ENCODE results near the gene SUSD2.
"Not testable (repeated sequence)": the region's sequence is repeated elsewhere in the genome, so short reads cannot be mapped to it uniquely, and the experiment has no call there.

SUSD2 gene, protein sequence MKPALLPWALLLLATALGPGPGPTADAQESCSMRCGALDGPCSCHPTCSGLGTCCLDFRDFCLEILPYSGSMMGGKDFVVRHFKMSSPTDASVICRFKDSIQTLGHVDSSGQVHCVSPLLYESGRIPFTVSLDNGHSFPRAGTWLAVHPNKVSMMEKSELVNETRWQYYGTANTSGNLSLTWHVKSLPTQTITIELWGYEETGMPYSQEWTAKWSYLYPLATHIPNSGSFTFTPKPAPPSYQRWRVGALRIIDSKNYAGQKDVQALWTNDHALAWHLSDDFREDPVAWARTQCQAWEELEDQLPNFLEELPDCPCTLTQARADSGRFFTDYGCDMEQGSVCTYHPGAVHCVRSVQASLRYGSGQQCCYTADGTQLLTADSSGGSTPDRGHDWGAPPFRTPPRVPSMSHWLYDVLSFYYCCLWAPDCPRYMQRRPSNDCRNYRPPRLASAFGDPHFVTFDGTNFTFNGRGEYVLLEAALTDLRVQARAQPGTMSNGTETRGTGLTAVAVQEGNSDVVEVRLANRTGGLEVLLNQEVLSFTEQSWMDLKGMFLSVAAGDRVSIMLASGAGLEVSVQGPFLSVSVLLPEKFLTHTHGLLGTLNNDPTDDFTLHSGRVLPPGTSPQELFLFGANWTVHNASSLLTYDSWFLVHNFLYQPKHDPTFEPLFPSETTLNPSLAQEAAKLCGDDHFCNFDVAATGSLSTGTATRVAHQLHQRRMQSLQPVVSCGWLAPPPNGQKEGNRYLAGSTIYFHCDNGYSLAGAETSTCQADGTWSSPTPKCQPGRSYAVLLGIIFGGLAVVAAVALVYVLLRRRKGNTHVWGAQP

DNA sequence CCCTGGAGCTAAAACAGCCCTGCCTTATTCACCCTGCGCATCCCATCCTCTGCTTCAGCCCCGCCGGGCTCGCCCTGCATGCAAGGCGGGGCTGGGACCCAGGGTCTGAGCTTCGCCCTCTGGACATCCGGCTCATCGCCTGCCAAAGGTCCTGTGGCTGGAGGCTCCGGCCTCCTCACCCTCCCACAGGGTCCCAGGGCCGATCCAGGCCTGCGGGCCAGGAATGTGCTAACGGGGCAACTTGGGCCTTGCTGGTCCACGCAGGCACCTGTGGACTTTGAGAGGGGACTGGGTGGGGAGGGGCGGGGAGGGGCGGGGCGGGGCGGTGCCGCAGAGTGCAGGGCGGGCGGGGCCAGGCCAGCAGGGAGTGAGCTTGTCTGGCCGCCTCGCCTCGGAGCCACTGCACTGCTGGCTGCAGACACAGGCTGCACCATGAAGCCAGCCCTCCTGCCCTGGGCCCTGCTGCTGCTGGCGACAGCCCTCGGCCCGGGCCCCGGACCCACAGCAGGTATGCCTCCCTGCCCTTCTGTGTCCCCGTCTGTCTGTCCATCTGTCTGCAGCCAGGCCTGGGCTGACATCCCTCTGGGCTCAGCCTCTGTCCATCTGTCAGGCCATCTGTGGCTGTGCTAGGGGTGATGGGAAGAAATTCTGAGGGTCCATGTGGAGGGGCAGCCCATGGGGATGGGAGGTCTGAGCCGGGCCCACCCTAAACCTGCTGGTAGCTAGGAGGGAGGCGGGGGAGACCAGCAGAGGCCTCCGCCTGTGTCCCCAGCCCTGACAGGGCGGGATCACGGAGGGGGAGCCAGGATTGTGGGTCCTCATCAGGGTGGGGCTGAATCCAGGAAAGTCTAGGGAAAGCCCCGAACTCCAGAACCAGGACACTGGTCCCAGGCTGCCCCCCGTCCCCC, at the start of gene SUSD2:
Gene SUSD2, plus strand, starts transcription at position 400 of the 908 bp plus-strand sequence. Its CDS starts 33 bp downstream, at position 433.
- Mint-ChIP-seq H3K4me1 (peaks cover 9 to 17% of the 10 kb centered on the region in 2 donors), H3K9me3 (no peaks in the 10 kb centered on the region), H3K36me3 (peaks cover 3 to 4% of the 10 kb centered on the region in 2 donors), H3K27ac (no peak within 1 kb of the TSS), H3K4me3 (no peak within 1 kb of the TSS), H3K27me3 (no peaks in the 10 kb centered on the region)
- ATAC-seq (replicated peaks): no peak
- no peak for DNase-seq

DNA sequence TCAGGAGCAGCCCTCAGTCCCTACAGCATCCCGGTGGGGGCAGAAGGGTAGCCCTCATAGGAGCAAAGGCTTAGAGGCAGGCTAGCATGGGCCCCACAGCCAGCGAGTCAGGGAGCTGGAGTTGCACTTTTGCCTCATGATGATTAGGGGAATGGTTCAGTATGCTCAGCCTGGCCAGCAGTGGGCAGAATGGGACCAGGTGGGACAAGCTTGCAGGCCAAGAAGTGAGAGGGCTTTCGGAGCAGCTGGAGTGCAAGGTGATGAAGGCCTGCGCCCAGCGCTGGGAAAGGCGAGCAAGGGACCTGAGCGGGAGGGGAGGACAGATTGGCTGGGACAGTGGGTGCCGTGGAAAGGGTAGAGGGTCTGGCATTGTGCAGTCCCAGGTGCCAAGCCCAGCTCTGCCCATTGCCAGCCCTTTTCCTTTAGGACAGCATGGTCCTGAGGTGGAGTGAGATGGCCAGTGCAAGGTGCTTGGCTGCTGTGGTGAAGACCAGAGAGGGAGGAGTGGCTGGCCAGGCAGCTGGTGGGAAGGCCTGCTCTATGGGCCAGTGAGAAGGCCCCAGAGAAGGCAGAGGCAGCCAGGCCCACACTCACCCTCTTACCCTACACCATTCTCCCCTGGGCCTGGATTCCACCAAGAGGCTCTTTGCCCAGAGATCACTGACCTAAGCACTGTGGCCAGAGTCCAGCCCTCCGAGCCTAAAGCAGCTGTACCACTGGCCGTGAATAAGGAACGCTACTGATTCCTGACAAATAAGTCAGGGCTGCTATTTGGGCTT, 47.9 kb upstream of the SUSD2 start:
- Mint-ChIP-seq H3K27ac (peak overlapping the region; percentile 49), H3K4me3 (no peak overlapping the region), H3K9me3 (no peaks in the 10 kb centered on the region), H3K4me1 (peaks cover 28 to 49% of the 10 kb centered on the region in 2 donors), H3K27me3 (no peaks in the 10 kb centered on the region), H3K36me3 (peaks cover 30 to 46% of the 10 kb centered on the region in 2 donors)
- ATAC-seq (replicated peaks) (peak; percentile 13 to 17), DNase-seq (no peak)

DNA sequence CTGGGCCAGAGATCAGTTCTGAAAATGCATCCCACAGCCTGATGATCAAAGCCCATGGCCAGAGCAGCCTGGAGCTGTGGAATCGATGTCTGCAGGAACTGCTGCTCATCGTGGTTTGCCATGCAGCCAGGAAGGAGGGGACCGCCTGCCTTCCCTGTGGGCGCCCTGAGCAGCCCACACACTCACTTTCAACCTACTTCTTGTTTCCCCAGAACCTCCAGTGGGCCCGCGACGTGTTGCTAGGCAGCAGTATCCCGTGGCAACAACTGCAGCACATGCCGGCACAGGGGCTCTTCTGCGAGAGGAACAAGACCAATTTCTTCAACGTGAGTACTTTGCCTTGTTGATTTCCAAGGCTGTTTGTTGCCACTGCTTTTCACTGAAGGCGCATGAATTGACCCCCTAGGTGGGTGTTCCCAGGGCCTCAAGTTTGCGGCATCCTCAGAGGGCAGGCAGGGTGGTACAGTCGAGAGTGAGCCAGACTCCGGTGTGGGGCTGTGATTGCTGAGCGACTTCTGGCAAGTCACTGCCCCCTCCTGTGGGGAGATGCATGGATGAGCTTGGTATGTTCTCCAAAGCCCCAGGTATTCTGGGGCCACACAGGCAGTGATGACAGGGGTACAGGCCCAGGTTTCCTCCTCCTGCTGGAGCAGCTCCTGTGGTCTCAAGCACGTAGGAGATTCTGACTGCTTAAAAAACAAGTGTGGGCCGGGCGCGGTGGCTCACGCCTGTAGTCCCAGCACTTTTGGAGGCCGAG, 47.0 kb upstream of the SUSD2 start:
- H3K4me3 Mint-ChIP-seq: no peak overlapping the region
- peak; percentile 92 to 96 for ATAC-seq (replicated peaks)
- no peak overlapping the region for H3K27ac Mint-ChIP-seq
- H3K27me3 Mint-ChIP-seq: no peaks in the 10 kb centered on the region
- H3K4me1 Mint-ChIP-seq: peaks cover 21 to 43% of the 10 kb centered on the region in 2 donors
- no peaks in the 10 kb centered on the region for H3K9me3 Mint-ChIP-seq
- H3K36me3 Mint-ChIP-seq: peaks cover 29 to 41% of the 10 kb centered on the region in 2 donors
- DNase-seq: peak; percentile 71

DNA sequence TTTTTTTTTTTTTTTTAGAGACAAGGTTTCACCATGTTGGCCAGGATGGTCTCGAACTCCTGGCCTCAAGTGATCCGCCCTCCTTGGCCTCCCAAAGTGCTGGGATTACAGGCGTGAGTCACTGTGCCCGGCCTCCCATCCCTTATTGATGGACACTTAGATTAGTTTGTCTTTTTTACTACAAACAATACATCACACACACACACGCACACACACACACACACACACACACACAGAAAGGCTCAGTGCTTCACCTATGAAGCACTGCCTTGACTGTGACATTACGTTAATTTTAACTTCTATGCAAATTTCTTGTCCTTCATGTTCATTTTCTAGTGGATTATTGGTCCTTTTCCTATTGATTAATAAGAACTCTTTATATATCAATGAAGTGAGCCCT, 44.8 kb upstream of the SUSD2 start:
- Mint-ChIP-seq H3K36me3 (peaks cover 35 to 53% of the 10 kb centered on the region in 2 donors), H3K4me1 (peaks cover 35 to 57% of the 10 kb centered on the region in 2 donors)
- not testable (repeated sequence) for H3K4me3 Mint-ChIP-seq

DNA sequence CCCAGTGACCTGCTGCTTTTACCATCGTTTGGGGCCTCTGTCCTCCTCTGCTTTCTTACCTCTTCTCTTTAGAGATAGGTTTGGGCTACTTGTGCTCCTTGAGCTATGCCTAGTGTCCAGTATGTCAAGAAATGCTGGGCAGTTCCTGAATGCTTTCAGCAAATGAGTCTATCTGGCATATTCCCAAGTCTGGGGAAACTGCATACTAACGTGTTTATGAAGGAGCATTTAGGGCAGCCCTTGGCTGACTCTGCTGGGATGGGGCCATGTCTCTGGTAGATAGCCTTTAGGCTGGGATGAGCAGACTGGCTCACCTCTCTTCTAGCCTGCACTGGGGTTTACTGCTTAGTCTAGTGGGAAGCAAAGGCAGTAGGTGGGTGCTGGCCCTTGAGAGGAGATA, 43.7 kb upstream of the SUSD2 start:
- H3K36me3 Mint-ChIP-seq: peaks cover 42 to 61% of the 10 kb centered on the region in 2 donors
- peaks cover 41 to 62% of the 10 kb centered on the region in 2 donors for H3K4me1 Mint-ChIP-seq
- no peak overlapping the region for H3K4me3 Mint-ChIP-seq
- no peaks in the 10 kb centered on the region for H3K9me3 Mint-ChIP-seq
- no peaks in the 10 kb centered on the region for H3K27me3 Mint-ChIP-seq
- no peak overlapping the region for H3K27ac Mint-ChIP-seq
- ATAC-seq (replicated peaks): no peak
- DNase-seq: no peak

More for the DNA sequence above, 44.8 kb upstream of the SUSD2 start:
- H3K27me3 Mint-ChIP-seq; ATAC-seq (replicated peaks); H3K27ac Mint-ChIP-seq; DNase-seq; H3K9me3 Mint-ChIP-seq: not testable (repeated sequence)

DNA sequence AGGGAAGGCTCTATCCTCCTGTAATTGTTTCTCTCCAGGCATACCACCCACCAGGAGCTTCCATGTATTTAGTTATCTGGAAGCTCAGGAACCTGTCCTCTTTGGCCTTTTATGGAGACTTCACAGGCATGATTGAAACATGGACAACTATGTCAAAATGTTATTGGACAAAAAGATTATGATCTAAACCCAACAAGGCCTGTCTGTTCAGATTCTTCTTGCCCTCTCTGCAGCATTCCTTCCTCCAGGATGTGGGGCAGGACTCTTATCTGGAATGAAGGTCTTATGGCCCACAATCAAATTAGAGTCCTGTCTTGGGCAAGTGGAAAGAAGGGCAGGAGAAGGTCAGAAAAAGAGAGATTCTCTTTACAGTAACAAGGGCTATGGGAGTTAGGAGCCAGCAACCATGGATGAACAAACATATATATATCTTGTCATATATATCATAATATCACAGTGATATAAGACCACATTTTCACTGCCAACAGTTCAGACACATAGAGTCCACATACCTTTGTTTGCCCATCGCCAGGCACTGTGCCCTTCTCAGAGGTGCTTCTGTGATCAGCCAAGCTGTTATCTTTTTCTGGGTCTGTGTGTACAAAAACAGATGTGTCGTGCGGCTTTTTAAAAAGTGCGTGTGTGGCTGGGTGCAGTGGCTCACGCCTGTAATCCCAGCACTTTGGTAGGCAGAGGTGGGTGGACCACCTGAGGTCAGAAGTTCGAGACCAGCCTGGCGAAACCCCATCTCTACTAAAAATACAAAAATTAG, 42.5 kb upstream of the SUSD2 start:
- Mint-ChIP-seq H3K36me3 (peaks cover 43 to 61% of the 10 kb centered on the region in 2 donors), H3K27ac (no peak overlapping the region), H3K9me3 (no peaks in the 10 kb centered on the region), H3K27me3 (no peaks in the 10 kb centered on the region), H3K4me3 (no peak overlapping the region), H3K4me1 (peaks cover 33 to 58% of the 10 kb centered on the region in 2 donors)
- ATAC-seq (replicated peaks): no peak
- no peak for DNase-seq

DNA sequence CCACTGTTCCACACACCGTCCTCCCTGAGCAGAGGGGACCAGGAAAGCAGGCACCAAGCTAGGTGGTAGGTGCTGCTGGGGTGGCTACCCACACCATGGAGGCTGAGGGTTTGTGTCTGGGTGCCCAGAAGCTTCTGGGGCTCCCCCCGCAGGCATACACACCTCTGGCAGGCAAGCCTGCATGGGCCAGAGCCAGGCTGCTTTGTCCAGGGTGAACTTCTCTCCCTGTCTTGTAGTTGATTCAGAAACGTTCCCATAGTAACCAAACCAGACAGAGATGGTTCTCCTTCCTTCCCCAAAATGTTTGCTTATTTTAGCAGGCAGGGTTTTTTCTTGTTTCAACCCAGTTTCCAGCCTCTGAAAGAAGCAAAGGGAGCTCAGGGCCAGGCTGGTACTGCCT, 40.9 kb upstream of the SUSD2 start:
- no peak for DNase-seq
- H3K27ac Mint-ChIP-seq: peak overlapping the region; percentile 68
- no peaks in the 10 kb centered on the region for H3K27me3 Mint-ChIP-seq
- peaks cover 38 to 63% of the 10 kb centered on the region in 2 donors for H3K4me1 Mint-ChIP-seq
- peaks cover 43 to 58% of the 10 kb centered on the region in 2 donors for H3K36me3 Mint-ChIP-seq
- peak; percentile 67 to 73 for ATAC-seq (replicated peaks)
- H3K4me3 Mint-ChIP-seq: peak overlapping the region in 1 of 2 donors; percentile 36
- H3K9me3 Mint-ChIP-seq: no peaks in the 10 kb centered on the region

DNA sequence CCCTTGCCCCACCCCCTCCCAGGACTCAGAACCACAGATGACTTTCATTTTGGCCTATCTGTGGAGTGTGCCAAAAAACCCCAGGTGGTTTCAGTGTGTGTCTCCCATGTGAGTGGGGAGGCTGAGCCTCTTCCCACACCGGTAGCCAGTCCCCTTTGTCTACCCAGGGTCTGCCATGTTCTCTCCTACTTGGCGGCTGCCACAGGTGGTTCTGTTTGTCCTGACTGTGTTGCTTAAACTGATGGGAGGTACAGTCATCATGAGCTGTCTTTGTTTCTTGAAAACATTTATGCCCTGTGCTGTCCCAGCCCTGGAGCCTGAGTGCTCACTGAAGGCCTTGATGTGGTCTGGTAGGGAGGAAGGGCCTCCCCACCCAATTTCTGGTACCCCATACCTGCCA, 39.7 kb upstream of the SUSD2 start:
- H3K27me3 Mint-ChIP-seq: no peaks in the 10 kb centered on the region
- DNase-seq: no peak

DNA sequence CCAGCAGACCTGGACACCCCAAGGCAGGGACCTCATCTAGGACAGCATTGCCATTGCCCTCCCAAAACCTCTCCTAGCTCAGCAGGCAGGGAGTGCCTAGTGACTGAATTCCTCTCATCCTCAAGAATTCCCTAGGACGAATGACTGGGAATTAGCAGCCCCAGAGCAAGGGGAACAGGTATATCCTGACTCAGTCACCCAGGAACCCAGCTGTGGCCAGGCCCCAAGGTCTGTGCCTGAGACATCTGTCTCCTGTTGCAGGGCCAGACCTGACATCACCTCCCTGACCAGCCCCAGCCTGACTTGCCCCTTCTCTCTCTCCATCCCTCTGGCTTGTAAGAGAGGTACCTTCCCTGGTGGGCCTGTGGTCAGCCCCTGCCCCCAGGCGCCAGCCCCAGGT, 39.0 kb upstream of the SUSD2 start:
- H3K27ac Mint-ChIP-seq: no peak overlapping the region
- no peaks in the 10 kb centered on the region for H3K9me3 Mint-ChIP-seq
- no peak for ATAC-seq (replicated peaks)
- H3K36me3 Mint-ChIP-seq: peaks cover 32 to 43% of the 10 kb centered on the region in 2 donors
- H3K4me3 Mint-ChIP-seq: no peak overlapping the region
- H3K4me1 Mint-ChIP-seq: peaks cover 47 to 75% of the 10 kb centered on the region in 2 donors
- H3K27me3 Mint-ChIP-seq: no peaks in the 10 kb centered on the region
- DNase-seq: no peak

More for the DNA sequence above, 39.7 kb upstream of the SUSD2 start:
- Mint-ChIP-seq H3K27ac (peak overlapping the region; percentile 56), H3K4me1 (peaks cover 47 to 70% of the 10 kb centered on the region in 2 donors), H3K4me3 (no peak overlapping the region), H3K36me3 (peaks cover 36 to 48% of the 10 kb centered on the region in 2 donors), H3K9me3 (no peaks in the 10 kb centered on the region)
- ATAC-seq (replicated peaks): peak; percentile 70

DNA sequence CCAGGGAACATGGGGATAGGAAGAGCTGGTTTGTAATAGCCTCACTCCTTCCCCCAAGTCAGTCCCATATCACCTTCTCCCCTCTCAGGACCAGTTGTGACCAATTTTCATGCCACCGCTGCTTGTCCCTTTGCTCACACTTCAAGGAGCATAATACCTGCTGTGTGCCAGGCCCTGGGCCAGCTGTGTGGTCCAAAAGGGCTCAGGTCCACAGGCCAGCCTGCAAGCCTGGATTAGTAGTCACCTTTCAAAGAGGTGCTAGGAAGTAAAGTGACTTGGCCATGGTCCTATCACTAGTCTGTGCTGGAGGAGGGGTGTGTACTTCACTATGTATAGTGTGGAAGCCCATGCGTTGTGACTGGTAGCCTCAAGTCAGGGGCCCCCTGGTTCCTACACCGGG, 38.5 kb upstream of the SUSD2 start:
- Mint-ChIP-seq H3K4me3 (no peak overlapping the region), H3K4me1 (peaks cover 52 to 81% of the 10 kb centered on the region in 2 donors), H3K27ac (no peak overlapping the region), H3K36me3 (peaks cover 26 to 42% of the 10 kb centered on the region in 2 donors), H3K27me3 (no peaks in the 10 kb centered on the region), H3K9me3 (no peaks in the 10 kb centered on the region)
- no peak for ATAC-seq (replicated peaks)
- DNase-seq: no peak

DNA sequence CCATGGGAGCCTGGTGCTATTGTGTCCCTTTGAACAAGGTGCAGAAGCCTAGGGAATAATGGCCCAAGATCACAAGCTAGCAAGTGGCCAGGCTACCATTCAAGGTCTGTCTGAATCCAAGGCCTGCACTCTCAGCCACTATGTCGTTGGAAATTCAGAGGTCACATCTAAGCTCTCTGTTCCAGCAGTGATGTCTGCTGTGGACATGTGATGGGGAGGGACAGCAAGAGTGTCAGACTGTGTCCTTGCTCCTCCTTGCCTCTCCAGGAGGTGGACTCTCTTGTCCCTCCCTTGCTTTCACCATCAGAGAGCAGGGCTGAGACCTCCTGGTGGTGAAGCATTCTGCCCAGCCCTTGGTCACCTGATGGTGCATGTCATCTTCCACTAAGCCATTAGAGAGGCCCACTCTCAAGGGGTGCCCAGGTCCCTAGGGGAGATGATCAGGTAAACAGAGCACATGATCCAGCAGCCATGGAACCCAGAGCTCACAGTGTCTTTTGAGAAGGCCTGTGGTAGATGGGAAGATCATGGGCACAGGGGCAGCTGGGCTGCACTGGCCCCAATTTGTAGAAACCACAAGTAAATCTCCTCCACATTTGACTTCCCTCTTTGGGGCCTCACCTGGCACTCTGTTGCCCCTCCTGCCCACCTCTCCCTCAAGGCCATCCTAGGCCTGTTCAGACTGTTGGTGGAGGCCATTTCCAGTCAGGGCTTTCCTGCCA, 37.1 kb upstream of the SUSD2 start:
- no peak overlapping the region for H3K4me3 Mint-ChIP-seq

DNA sequence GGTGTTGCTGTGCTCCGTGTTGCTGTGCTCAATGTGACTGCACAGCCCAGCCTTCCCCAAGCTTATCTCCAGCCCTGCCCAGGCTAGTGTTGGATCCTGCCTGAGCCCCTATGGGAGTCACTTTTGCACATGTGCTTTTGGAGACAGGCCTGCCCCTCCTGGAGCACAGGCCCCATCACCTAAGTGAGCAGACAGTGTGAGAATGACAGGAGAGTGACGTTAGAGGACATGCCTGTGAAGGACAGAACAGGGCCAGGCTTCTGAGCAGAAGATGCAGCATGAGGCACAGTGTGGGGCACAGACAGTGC, 36.6 kb upstream of the SUSD2 start:
- ATAC-seq (replicated peaks): no peak
- no peak for DNase-seq
- Mint-ChIP-seq H3K36me3 (peaks cover 20 to 47% of the 10 kb centered on the region in 2 donors), H3K27ac (no peak overlapping the region), H3K4me3 (no peak overlapping the region), H3K9me3 (no peaks in the 10 kb centered on the region), H3K27me3 (no peaks in the 10 kb centered on the region), H3K4me1 (peaks cover 53 to 80% of the 10 kb centered on the region in 2 donors)

More for the DNA sequence above, 37.1 kb upstream of the SUSD2 start:
- H3K27ac Mint-ChIP-seq: no peak overlapping the region
- no peaks in the 10 kb centered on the region for H3K27me3 Mint-ChIP-seq
- H3K9me3 Mint-ChIP-seq: no peaks in the 10 kb centered on the region
- H3K4me1 Mint-ChIP-seq: peaks cover 54 to 83% of the 10 kb centered on the region in 2 donors
- H3K36me3 Mint-ChIP-seq: peaks cover 24 to 46% of the 10 kb centered on the region in 2 donors
- no peak for ATAC-seq (replicated peaks)
- DNase-seq: no peak

Data from stimulated activated naive B cell treated with anti-CD40 and anti-IgM and Interleukin-4, amounts not matched to agents 10 μg/mL and 1 μg/mL and 100 μg/mL, for 72 hours (primary cell).